HepG2 (cell line): ENCODE results near the gene C16orf89. TPM values are rescaled to one million over a fixed set of nuclear protein-coding genes. Genes with fewer than 3 reads are reported as not detected.
A peak's percentile ranks its signal among the peaks of the same experiment; 100 is the strongest.

Experiments
- DRAP1 ChIP-seq: IDR thresholded peaks from 2 replicates; pipeline ENCODE4 v1.6.1; 2016; ENCODE audit warnings: missing genetic modification reagents, missing compliant biosample characterization
- HDAC1 ChIP-seq: sonication (generic); formaldehyde crosslinking; IDR thresholded peaks from 2 replicates; pipeline ENCODE4 v1.5.1; 2020; ENCODE audit warnings: mild to moderate bottlenecking, missing genetic modification reagents
- HMG20A ChIP-seq: IDR thresholded peaks from 2 replicates; pipeline ENCODE4 v1.6.1; 2016; ENCODE audit warnings: borderline replicate concordance
- HNF4A ChIP-seq: sonication (generic); formaldehyde crosslinking; IDR thresholded peaks from 2 replicates; pipeline ENCODE4 v1.4.0; 2020; ENCODE audit warnings: missing genetic modification reagents
- HNRNPK ChIP-seq: fragments of 200-400 bp; formaldehyde crosslinking; IDR thresholded peaks from 2 replicates; pipeline ENCODE4 v1.6.1; 2018; ENCODE audit warnings: low read length, low read depth, moderate library complexity, mild to moderate bottlenecking; ENCODE audit not compliant: poor library complexity, severe bottlenecking
- MBD4 ChIP-seq: IDR thresholded peaks from 2 replicates; pipeline ENCODE4 v1.6.1; 2012; ENCODE audit warnings: low read length, inconsistent platforms, borderline replicate concordance
- RAD51 ChIP-seq: fragments of 450-650 bp; IDR thresholded peaks from 2 replicates; pipeline ENCODE4 v1.6.1; 2016; ENCODE audit warnings: borderline replicate concordance
- SNAPC5 ChIP-seq: sonication (generic); formaldehyde crosslinking; IDR thresholded peaks from 2 replicates; pipeline ENCODE4 v1.8.1; 2023; ENCODE audit warnings: mild to moderate bottlenecking, missing genetic modification reagents, borderline replicate concordance
- YEATS4 ChIP-seq: sonication (generic); formaldehyde crosslinking; IDR thresholded peaks from 2 replicates; pipeline ENCODE4 v1.4.0; 2020; ENCODE audit warnings: missing genetic modification reagents, borderline replicate concordance
- ZBTB39 ChIP-seq: sonication (generic); formaldehyde crosslinking; IDR thresholded peaks from 2 replicates; pipeline ENCODE4 v1.5.0; 2020; ENCODE audit warnings: missing genetic modification reagents
- ZBTB44 ChIP-seq: sonication (generic); formaldehyde crosslinking; IDR thresholded peaks from 2 replicates; pipeline ENCODE4 v1.4.0; 2020; ENCODE audit warnings: missing genetic modification reagents
- ZMAT3 ChIP-seq: sonication (generic); formaldehyde crosslinking; conservative IDR thresholded peaks from 2 replicates; pipeline ENCODE4 v1.7.0; 2021; ENCODE audit warnings: missing genetic modification reagents
- ZNF138 ChIP-seq: sonication (generic); formaldehyde crosslinking; IDR thresholded peaks from 2 replicates; pipeline ENCODE4 v1.5.0; 2020; ENCODE audit warnings: mild to moderate bottlenecking, low read depth, missing genetic modification reagents
- ZNF280B ChIP-seq: sonication (generic); formaldehyde crosslinking; IDR thresholded peaks from 2 replicates; pipeline ENCODE4 v1.5.0; 2020; ENCODE audit warnings: missing genetic modification reagents, mild to moderate bottlenecking, borderline replicate concordance
- ZNF331 ChIP-seq: sonication (generic); formaldehyde crosslinking; IDR thresholded peaks from 2 replicates; pipeline ENCODE4 v1.4.0; 2020; ENCODE audit warnings: missing genetic modification reagents
- ZNF563 ChIP-seq: sonication (generic); formaldehyde crosslinking; IDR thresholded peaks from 2 replicates; pipeline ENCODE4 v1.8.0; 2022; ENCODE audit warnings: mild to moderate bottlenecking, moderate library complexity, missing genetic modification reagents
- ZNF83 ChIP-seq: sonication (generic); formaldehyde crosslinking; IDR thresholded peaks from 2 replicates; pipeline ENCODE4 v1.4.0; 2020; ENCODE audit warnings: missing genetic modification reagents, mild to moderate bottlenecking, borderline replicate concordance
- polyA plus RNA-seq, 8 experiments: library from polyadenylated mRNA; depleted of rRNA in 3 of 8; stranded (reverse) in 7 of 8; unstranded in 1 of 8; fragments of >200 nt; fragmentation: Illumina TruSeq in 4 of 8; extraction: Trizol in 4 of 8; gene quantifications; 2 replicates each; pipeline versions ENCODE4 v1.2.1 to v1.2.3, GENCODE V29; 2011 to 2016; ENCODE audit warnings: low read depth in 4 of 8, missing spikeins in 1 of 8, mixed read lengths in 1 of 8; ENCODE audit not compliant: insufficient read depth in 1 of 8
- total RNA-seq, 5 experiments: library from RNA; depleted of rRNA; stranded (reverse); fragments of >200 nt; fragmentation: Illumina TruSeq; extraction: Trizol; gene quantifications; 2 replicates each; pipeline ENCODE4 v1.2.3, GENCODE V29; 2016; ENCODE audit warnings: low read depth in 1 of 5
- TF ChIP-seq, protein P1 (sequence below): sonication (generic); formaldehyde crosslinking; IDR thresholded peaks from 2 replicates; pipeline ENCODE4 v1.5.0; 2020; ENCODE audit warnings: missing genetic modification reagents
- TF ChIP-seq, protein P2 (sequence below): sonication (generic); formaldehyde crosslinking; conservative IDR thresholded peaks from 2 replicates; pipeline ENCODE4 v1.8.0; 2022; ENCODE audit warnings: mild to moderate bottlenecking, moderate library complexity, missing genetic modification reagents

The C16orf89 gene
- total and polyA plus RNA-seq, 2 of the 13 experiments (the other 11 are each of a cell fraction or from before 2014, with no cell fraction given), result 1.9 to 3.4 TPM

GRCh38 chr16:5033256-5034166 is 32.2 kb downstream of the C16orf89 start, which contains the start of gene NAGPA (continued):
- TF ChIP-seq, protein P1, sequence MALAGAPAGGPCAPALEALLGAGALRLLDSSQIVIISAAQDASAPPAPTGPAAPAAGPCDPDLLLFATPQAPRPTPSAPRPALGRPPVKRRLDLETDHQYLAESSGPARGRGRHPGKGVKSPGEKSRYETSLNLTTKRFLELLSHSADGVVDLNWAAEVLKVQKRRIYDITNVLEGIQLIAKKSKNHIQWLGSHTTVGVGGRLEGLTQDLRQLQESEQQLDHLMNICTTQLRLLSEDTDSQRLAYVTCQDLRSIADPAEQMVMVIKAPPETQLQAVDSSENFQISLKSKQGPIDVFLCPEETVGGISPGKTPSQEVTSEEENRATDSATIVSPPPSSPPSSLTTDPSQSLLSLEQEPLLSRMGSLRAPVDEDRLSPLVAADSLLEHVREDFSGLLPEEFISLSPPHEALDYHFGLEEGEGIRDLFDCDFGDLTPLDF, result peak; percentile 90
- TF ChIP-seq ZBTB44 (CRISPR knock-in tag) (no peak; the same call in 1 of the 2 replicates), MBD4 (no peak), HNRNPK (no peak), SNAPC5 (CRISPR knock-in tag) (peak; percentile 77; the same call in 1 of the 2 replicates), HNF4A (peak; percentile 62), RAD51 (peak; percentile 99), ZNF83 (peak; percentile 85; the same call in 1 of the 2 replicates), ZNF138 (CRISPR knock-in tag) (peak; percentile 87; the same call in 1 of the 2 replicates), ZNF280B (CRISPR knock-in tag) (peak; percentile 74; the same call in 1 of the 2 replicates), HDAC1 (peak; percentile 100), ZNF331 (CRISPR knock-in tag) (peak; percentile 85), DRAP1 (CRISPR knock-in tag) (peak; percentile 58; the same call in 1 of the 2 replicates), HMG20A (no peak; the same call in 1 of the 2 replicates), ZMAT3 (peak; percentile 96), YEATS4 (CRISPR knock-in tag) (peak; percentile 97), ZBTB39 (CRISPR knock-in tag) (peak; percentile 91), ZNF563 (CRISPR knock-in tag) (peak; percentile 93)
- TF ChIP-seq, protein P2, sequence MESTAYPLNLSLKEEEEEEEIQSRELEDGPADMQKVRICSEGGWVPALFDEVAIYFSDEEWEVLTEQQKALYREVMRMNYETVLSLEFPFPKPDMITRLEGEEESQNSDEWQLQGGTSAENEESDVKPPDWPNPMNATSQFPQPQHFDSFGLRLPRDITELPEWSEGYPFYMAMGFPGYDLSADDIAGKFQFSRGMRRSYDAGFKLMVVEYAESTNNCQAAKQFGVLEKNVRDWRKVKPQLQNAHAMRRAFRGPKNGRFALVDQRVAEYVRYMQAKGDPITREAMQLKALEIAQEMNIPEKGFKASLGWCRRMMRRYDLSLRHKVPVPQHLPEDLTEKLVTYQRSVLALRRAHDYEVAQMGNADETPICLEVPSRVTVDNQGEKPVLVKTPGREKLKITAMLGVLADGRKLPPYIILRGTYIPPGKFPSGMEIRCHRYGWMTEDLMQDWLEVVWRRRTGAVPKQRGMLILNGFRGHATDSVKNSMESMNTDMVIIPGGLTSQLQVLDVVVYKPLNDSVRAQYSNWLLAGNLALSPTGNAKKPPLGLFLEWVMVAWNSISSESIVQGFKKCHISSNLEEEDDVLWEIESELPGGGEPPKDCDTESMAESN, result peak; percentile 93
